HEK293 (cell line): ENCODE data around the gene DNAJC10.
"Not testable (repeated sequence)": the region's sequence is repeated elsewhere in the genome, so short reads cannot be mapped to it uniquely, and the experiment has no call there.

ENCODE experiments used
- CTCF ChIA-PET: fragments of 350-600 bp; formaldehyde crosslinking; extraction: SDS; loops from one replicate; lab custom pipeline; 2021; ENCODE audit warnings: antibody characterized with exemption; lab: Yijun Ruan, JAX
- POLR2A ChIA-PET: fragments of 300-600 bp; formaldehyde crosslinking; extraction: SDS; loops from one replicate; lab custom pipeline; 2020; ENCODE audit warnings: antibody characterized with exemption, inconsistent platforms; lab: Yijun Ruan, JAX
- H3K27ac ChIP-seq: fragments of 200-500 bp; sonication (Bioruptor generic); 2 replicates; pipeline ENCODE4 v1.5.1; 2014; ENCODE audit warnings: low read depth, low read length, control low read depth, inconsistent platforms; ENCODE audit errors: extremely low read depth
- H3K36me3 ChIP-seq, 2 experiments: fragments of 200-500 bp in 1 of 2; sonication (Bioruptor generic) in 1 of 2; 1 replicate in 1 of 2; 2 replicates in 1 of 2; pipeline ENCODE4 v1.5.1; 2014 to 2017; ENCODE audit warnings: inconsistent platforms in 2 of 2, low read length in 2 of 2; ENCODE audit not compliant: control insufficient read depth in 2 of 2, insufficient read depth in 1 of 2
- H3K4me1 ChIP-seq: fragments of 200-500 bp; sonication (Bioruptor generic); 2 replicates; pipeline ENCODE4 v1.5.1; 2014; ENCODE audit warnings: mild to moderate bottlenecking, low read length, inconsistent platforms; ENCODE audit not compliant: control insufficient read depth, insufficient read depth
- H3K4me3 ChIP-seq: 2 replicates; pipeline ENCODE4 v1.5.1; 2011; ENCODE audit warnings: low read depth, mild to moderate bottlenecking, control low read depth, low read length, moderate library complexity
- H3K9me3 ChIP-seq: fragments of 200-500 bp; sonication (Bioruptor generic); 2 replicates; pipeline ENCODE4 v1.5.1; 2014; ENCODE audit warnings: low read depth, low read length, inconsistent platforms; ENCODE audit not compliant: control insufficient read depth, insufficient read depth
- GFI1B ChIP-seq: fragments of 450-650 bp; formaldehyde crosslinking; IDR thresholded peaks from 2 replicates; pipeline ENCODE4 v1.5.1; 2016; ENCODE audit warnings: missing biosample characterization, missing genetic modification characterization
- TRIM28 ChIP-seq: IDR thresholded peaks from 2 replicates; pipeline ENCODE4 v1.6.1; 2011; ENCODE audit warnings: low read length, control low read depth, borderline replicate concordance
- YY2 ChIP-seq: fragments of 450-650 bp; formaldehyde crosslinking; IDR thresholded peaks from 2 replicates; pipeline ENCODE4 v1.5.1; 2016; ENCODE audit warnings: missing biosample characterization, missing genetic modification characterization
- ZBTB6 ChIP-seq: fragments of 450-650 bp; formaldehyde crosslinking; IDR thresholded peaks from 2 replicates; pipeline ENCODE4 v1.5.1; 2017; ENCODE audit warnings: missing biosample characterization, missing genetic modification characterization
- ZBTB7A ChIP-seq: fragments of 450-650 bp; formaldehyde crosslinking; IDR thresholded peaks from 2 replicates; pipeline ENCODE4 v1.5.1; 2016; ENCODE audit warnings: low read depth, missing biosample characterization, missing genetic modification characterization
- ZFHX2 ChIP-seq: fragments of 450-650 bp; formaldehyde crosslinking; conservative IDR thresholded peaks from 2 replicates; pipeline ENCODE4 v1.5.1; 2016; ENCODE audit warnings: missing biosample characterization, missing genetic modification characterization
- ZNF132 ChIP-seq: fragments of 450-650 bp; formaldehyde crosslinking; IDR thresholded peaks from 2 replicates; pipeline ENCODE4 v1.5.1; 2017; ENCODE audit warnings: missing biosample characterization, missing genetic modification characterization, borderline replicate concordance
- ZNF26 ChIP-seq: fragments of 450-650 bp; formaldehyde crosslinking; IDR thresholded peaks from 2 replicates; pipeline ENCODE4 v1.5.1; 2016; ENCODE audit warnings: missing biosample characterization, missing genetic modification characterization
- ZNF514 ChIP-seq: fragments of 450-650 bp; formaldehyde crosslinking; IDR thresholded peaks from 2 replicates; pipeline ENCODE4 v1.5.1; 2016; ENCODE audit warnings: missing biosample characterization, missing genetic modification characterization
- ZNF529 ChIP-seq: fragments of 450-650 bp; formaldehyde crosslinking; IDR thresholded peaks from 2 replicates; pipeline ENCODE4 v1.5.1; 2017; ENCODE audit warnings: missing genetic modification characterization, missing biosample characterization; ENCODE audit not compliant: insufficient replicate concordance
- ZNF548 ChIP-seq: fragments of 450-650 bp; formaldehyde crosslinking; IDR thresholded peaks from 2 replicates; pipeline ENCODE4 v1.5.1; 2016; ENCODE audit warnings: missing biosample characterization, missing genetic modification characterization
- ZNF549 ChIP-seq: fragments of 450-650 bp; IDR thresholded peaks from 2 replicates; pipeline ENCODE4 v1.5.1; 2018; ENCODE audit warnings: missing biosample characterization, missing genetic modification characterization, mild to moderate bottlenecking, inconsistent platforms, moderate library complexity
- ZNF560 ChIP-seq: fragments of 450-650 bp; formaldehyde crosslinking; IDR thresholded peaks from 2 replicates; pipeline ENCODE4 v1.5.1; 2017; ENCODE audit warnings: missing biosample characterization, missing genetic modification characterization, borderline replicate concordance
- ZNF626 ChIP-seq: fragments of 450-650 bp; sonication (Bioruptor Pico); formaldehyde crosslinking; IDR thresholded peaks from 2 replicates; pipeline ENCODE4 v1.5.1; 2018; ENCODE audit warnings: missing biosample characterization, missing genetic modification characterization, inconsistent platforms
- ZNF639 ChIP-seq: fragments of 450-650 bp; formaldehyde crosslinking; IDR thresholded peaks from 2 replicates; pipeline ENCODE4 v1.5.1; 2016; ENCODE audit warnings: missing biosample characterization, missing genetic modification characterization
- ZNF785 ChIP-seq: fragments of 450-650 bp; formaldehyde crosslinking; IDR thresholded peaks from 2 replicates; pipeline ENCODE4 v1.5.1; 2016; ENCODE audit warnings: missing biosample characterization, missing genetic modification characterization
- ZSCAN16 ChIP-seq: fragments of 450-650 bp; formaldehyde crosslinking; IDR thresholded peaks from 2 replicates; pipeline ENCODE4 v1.5.1; 2016; ENCODE audit warnings: missing biosample characterization, missing genetic modification characterization
- ZSCAN5A ChIP-seq: fragments of 450-650 bp; formaldehyde crosslinking; IDR thresholded peaks from 2 replicates; pipeline ENCODE4 v1.5.1; 2016; ENCODE audit warnings: missing biosample characterization, missing genetic modification characterization
- TF ChIP-seq, protein P1 (sequence below): fragments of 450-650 bp; formaldehyde crosslinking; IDR thresholded peaks from 2 replicates; pipeline ENCODE4 v1.5.1; 2016; ENCODE audit warnings: missing biosample characterization, missing genetic modification characterization
- TF ChIP-seq, protein P2 (sequence below): fragments of 450-650 bp; formaldehyde crosslinking; conservative IDR thresholded peaks from 2 replicates; pipeline ENCODE4 v1.5.1; 2016; ENCODE audit warnings: low read depth, missing biosample characterization, missing genetic modification characterization

DNAJC10 gene

GRCh38 chr2:182732736-182733135, 16.7 kb downstream of the DNAJC10 start:
- H3K9me3 ChIP-seq: no peaks in the 10 kb centered on the region
- TF ChIP-seq ZSCAN5A (no peak), ZFHX2 (no peak), ZNF26 (tag by site-specific recombination) (no peak), ZNF560 (no peak), ZSCAN16 (tag by site-specific recombination) (no peak), ZNF514 (tag by site-specific recombination) (no peak), YY2 (tag by site-specific recombination) (no peak), ZNF639 (tag by site-specific recombination) (no peak), ZBTB6 (tag by site-specific recombination) (no peak)
- TF ChIP-seq, protein P1, sequence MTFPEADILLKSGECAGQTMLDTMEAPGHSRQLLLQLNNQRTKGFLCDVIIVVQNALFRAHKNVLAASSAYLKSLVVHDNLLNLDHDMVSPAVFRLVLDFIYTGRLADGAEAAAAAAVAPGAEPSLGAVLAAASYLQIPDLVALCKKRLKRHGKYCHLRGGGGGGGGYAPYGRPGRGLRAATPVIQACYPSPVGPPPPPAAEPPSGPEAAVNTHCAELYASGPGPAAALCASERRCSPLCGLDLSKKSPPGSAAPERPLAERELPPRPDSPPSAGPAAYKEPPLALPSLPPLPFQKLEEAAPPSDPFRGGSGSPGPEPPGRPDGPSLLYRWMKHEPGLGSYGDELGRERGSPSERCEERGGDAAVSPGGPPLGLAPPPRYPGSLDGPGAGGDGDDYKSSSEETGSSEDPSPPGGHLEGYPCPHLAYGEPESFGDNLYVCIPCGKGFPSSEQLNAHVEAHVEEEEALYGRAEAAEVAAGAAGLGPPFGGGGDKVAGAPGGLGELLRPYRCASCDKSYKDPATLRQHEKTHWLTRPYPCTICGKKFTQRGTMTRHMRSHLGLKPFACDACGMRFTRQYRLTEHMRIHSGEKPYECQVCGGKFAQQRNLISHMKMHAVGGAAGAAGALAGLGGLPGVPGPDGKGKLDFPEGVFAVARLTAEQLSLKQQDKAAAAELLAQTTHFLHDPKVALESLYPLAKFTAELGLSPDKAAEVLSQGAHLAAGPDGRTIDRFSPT (tag by site-specific recombination): no peak
- CTCF ChIA-PET: interaction anchor here (0.6 to 0.8 kb wide), 3 partner anchors 8 to 483 kb away, joined by 3 to 7 read pairs (median 4); no protein-coding TSS in a partner anchor
- no peak overlapping the region for H3K27ac ChIP-seq
- H3K4me1 ChIP-seq: no peaks in the 10 kb centered on the region
- H3K4me3 ChIP-seq: no peak overlapping the region
- peaks cover 24 to 44% of the 10 kb centered on the region in 2 experiments for H3K36me3 ChIP-seq
- POLR2A ChIA-PET: interaction anchor here (1.8 kb wide), 1 partner anchor 17 kb away, joined by 4 read pairs; the partner anchor contains the start of gene DNAJC10

DNA sequence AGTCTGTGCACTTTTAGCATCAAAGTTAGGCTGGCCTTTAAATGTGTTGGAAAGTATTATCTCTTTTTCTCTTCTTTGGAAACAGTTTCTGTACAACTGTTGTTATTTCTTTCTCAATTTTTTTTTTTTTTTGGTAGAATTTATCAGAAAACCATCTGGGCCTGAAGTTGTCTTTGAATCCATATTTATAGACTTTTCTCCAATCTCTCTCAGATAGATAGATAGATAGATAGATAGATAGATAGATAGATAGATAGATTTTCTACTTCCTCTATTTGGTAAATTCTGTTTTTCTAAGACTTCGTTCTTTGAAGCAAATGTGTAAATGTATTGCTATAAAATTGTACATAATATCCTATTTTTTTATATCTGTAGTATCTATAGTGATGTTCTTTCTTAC, 17.5 kb downstream of the DNAJC10 start:
- POLR2A ChIA-PET: no interaction called here
- H3K9me3 ChIP-seq: no peaks in the 10 kb centered on the region
- TF ChIP-seq, protein P2, sequence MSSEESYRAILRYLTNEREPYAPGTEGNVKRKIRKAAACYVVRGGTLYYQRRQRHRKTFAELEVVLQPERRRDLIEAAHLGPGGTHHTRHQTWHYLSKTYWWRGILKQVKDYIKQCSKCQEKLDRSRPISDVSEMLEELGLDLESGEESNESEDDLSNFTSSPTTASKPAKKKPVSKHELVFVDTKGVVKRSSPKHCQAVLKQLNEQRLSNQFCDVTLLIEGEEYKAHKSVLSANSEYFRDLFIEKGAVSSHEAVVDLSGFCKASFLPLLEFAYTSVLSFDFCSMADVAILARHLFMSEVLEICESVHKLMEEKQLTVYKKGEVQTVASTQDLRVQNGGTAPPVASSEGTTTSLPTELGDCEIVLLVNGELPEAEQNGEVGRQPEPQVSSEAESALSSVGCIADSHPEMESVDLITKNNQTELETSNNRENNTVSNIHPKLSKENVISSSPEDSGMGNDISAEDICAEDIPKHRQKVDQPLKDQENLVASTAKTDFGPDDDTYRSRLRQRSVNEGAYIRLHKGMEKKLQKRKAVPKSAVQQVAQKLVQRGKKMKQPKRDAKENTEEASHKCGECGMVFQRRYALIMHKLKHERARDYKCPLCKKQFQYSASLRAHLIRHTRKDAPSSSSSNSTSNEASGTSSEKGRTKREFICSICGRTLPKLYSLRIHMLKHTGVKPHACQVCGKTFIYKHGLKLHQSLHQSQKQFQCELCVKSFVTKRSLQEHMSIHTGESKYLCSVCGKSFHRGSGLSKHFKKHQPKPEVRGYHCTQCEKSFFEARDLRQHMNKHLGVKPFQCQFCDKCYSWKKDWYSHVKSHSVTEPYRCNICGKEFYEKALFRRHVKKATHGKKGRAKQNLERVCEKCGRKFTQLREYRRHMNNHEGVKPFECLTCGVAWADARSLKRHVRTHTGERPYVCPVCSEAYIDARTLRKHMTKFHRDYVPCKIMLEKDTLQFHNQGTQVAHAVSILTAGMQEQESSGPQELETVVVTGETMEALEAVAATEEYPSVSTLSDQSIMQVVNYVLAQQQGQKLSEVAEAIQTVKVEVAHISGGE (tag by site-specific recombination): no peak
- no peak for TF ChIP-seq ZNF529 (tag by site-specific recombination)
- TF ChIP-seq ZNF626 (tag by site-specific recombination): no peak
- no peak for TF ChIP-seq TRIM28
- no peak for TF ChIP-seq ZBTB7A (tag by site-specific recombination)
- no peak for TF ChIP-seq ZNF785 (tag by site-specific recombination)
- no peak for TF ChIP-seq GFI1B
- no peak for TF ChIP-seq ZNF548
- TF ChIP-seq ZNF132 (tag by site-specific recombination): no peak
- no peak for TF ChIP-seq ZNF549 (tag by site-specific recombination)
- TF ChIP-seq, all 188 proteins: peak for 0
- no peak overlapping the region for H3K4me3 ChIP-seq
- H3K27ac ChIP-seq: no peak overlapping the region
- peaks cover 25 to 48% of the 10 kb centered on the region in 2 experiments for H3K36me3 ChIP-seq
- CTCF ChIA-PET: no interaction called here
- H3K4me1 ChIP-seq: no peaks in the 10 kb centered on the region

DNA sequence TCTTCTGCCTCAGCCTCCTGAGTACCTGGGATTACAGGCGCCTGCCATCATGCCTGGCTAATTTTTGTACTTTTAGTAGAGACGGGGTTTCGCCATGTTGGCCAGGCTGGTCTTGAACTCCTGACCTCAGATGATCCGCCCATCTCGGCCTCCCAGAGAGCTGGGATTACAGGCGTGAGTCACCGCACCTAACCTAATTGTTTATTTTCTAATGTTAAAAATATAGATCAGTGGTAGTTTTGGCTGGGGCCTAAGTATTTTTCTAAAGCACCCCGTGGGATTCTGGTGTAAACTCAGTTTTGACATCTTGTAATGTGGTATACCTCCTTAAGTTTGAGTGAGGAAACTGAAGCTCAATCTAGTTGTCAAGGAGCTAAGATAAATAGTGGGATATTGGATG, 20.8 kb downstream of the DNAJC10 start:
- POLR2A ChIA-PET, H3K9me3 ChIP-seq, H3K4me3 ChIP-seq, H3K4me1 ChIP-seq, H3K27ac ChIP-seq: not testable (repeated sequence)
- CTCF ChIA-PET: interaction anchor here (0.7 kb wide), 1 partner anchor 134 kb away, joined by 5 read pairs; no protein-coding TSS in a partner anchor
- H3K36me3 ChIP-seq: peaks cover 22 to 36% of the 10 kb centered on the region in 2 experiments
